Osteoblast (primary cell): Measurements from ENCODE around the gene NPAS3. TPM values are rescaled to one million over a fixed set of nuclear protein-coding genes. Genes with fewer than 3 reads are reported as not detected.

ENCODE experiments used
- DNase-seq: peaks from one replicate; pipeline ENCODE4 v3.0.0; 2011; ENCODE audit warnings: low spot score, mixed read lengths; ENCODE audit not compliant: insufficient read length; ENCODE audit errors: missing footprints
- H2AFZ ChIP-seq: 2 replicates; pipeline ENCODE4 v1.6.0; 2011; ENCODE audit warnings: mild to moderate bottlenecking, low read length
- H3K27ac ChIP-seq: 2 replicates; pipeline ENCODE4 v1.5.1; 2011; ENCODE audit warnings: mild to moderate bottlenecking, low read depth, low read length, moderate library complexity
- H3K27me3 ChIP-seq: 2 replicates; pipeline ENCODE4 v1.6.0; 2012; ENCODE audit warnings: mild to moderate bottlenecking, control low read depth, inconsistent platforms, low read length, moderate library complexity; ENCODE audit not compliant: insufficient read depth
- H3K36me3 ChIP-seq: 2 replicates; pipeline ENCODE4 v1.5.1; 2011; ENCODE audit warnings: mild to moderate bottlenecking, low read length, control low read depth, moderate library complexity; ENCODE audit not compliant: insufficient read depth
- H3K4me1 ChIP-seq: 2 replicates; pipeline ENCODE4 v1.5.1; 2011; ENCODE audit warnings: mild to moderate bottlenecking, low read length, control low read depth, moderate library complexity; ENCODE audit not compliant: insufficient read depth
- H3K4me2 ChIP-seq: 2 replicates; pipeline ENCODE4 v1.6.0; 2011; ENCODE audit warnings: mild to moderate bottlenecking, low read length; ENCODE audit not compliant: insufficient read depth
- H3K4me3 ChIP-seq: fragments of 200-600 bp; sonication (generic); 3 replicates; pipeline ENCODE4 v1.5.1; 2012; ENCODE audit warnings: mild to moderate bottlenecking, low read length, inconsistent platforms; ENCODE audit not compliant: insufficient read depth
- H3K79me2 ChIP-seq: 2 replicates; pipeline ENCODE4 v1.6.0; 2012; ENCODE audit warnings: mild to moderate bottlenecking, low read length, control low read depth, inconsistent platforms; ENCODE audit not compliant: insufficient read depth
- H3K9me3 ChIP-seq: 2 replicates; pipeline ENCODE4 v1.5.1; 2011; ENCODE audit warnings: low read depth, low read length, control low read depth
- H4K20me1 ChIP-seq: 2 replicates; pipeline ENCODE4 v1.6.0; 2012; ENCODE audit warnings: mild to moderate bottlenecking, low read length, control low read depth; ENCODE audit not compliant: insufficient read depth
- total RNA-seq: library from RNA; depleted of rRNA; stranded (reverse); fragments of >200 nt; gene quantifications from 2 replicates; pipeline ENCODE4 v1.2.3, GENCODE V29; 2012
- TF ChIP-seq, protein P1 (sequence below): IDR thresholded peaks from 2 replicates; pipeline ENCODE4 v1.5.1; 2011; ENCODE audit warnings: mild to moderate bottlenecking, low read depth, low read length, moderate library complexity; ENCODE audit errors: extremely low read depth

The NPAS3 gene
- total RNA-seq, result 0.59 and 0.72 TPM in 2 replicates

DNA sequence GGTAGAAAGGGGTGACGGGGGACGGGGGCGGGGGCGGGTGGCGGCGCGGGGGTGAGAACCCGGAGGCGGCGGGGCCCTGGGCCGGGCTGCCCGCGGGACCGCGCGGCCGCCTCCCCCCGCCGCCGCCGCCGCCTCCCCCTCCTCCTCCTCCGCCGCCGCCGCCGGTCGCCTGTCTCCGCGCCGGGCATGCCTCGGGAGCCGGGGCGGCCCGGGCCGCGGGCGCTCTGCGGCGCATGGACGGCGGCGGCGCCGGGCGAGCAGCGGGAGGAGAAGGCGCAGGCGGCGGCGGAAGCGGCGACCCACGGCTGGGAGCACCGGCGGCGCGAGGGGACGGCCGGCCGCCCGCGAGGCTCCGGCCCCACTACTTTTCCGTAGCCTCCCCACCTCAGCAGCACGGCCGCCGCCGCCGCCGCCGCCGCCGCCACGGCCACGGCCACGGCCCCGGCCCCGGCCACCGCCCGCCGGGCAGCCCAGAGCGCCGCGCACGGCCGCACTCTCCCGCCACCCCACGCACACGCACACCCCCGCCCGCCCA, at the start of gene NPAS3:
Gene NPAS3 (plus strand): TSS at position 161 of the 535 bp plus-strand sequence.
- Histone ChIP-seq H3K36me3 (no peaks in the 10 kb centered on the region), H3K4me2 (peak within 1 kb of the TSS; percentile 71), H4K20me1 (no peaks in the 10 kb centered on the region), H3K4me3 (peak within 1 kb of the TSS; percentile 71), H3K9me3 (no peaks in the 10 kb centered on the region), H3K4me1 (no peaks in the 10 kb centered on the region), H2AFZ (peak within 1 kb of the TSS; percentile 74), H3K27me3 (peaks cover 45% of the 10 kb centered on the region), H3K79me2 (no peaks in the 10 kb centered on the region), H3K27ac (no peak within 1 kb of the TSS)
- DNase-seq, result peak; percentile 85
- TF ChIP-seq, protein P1, sequence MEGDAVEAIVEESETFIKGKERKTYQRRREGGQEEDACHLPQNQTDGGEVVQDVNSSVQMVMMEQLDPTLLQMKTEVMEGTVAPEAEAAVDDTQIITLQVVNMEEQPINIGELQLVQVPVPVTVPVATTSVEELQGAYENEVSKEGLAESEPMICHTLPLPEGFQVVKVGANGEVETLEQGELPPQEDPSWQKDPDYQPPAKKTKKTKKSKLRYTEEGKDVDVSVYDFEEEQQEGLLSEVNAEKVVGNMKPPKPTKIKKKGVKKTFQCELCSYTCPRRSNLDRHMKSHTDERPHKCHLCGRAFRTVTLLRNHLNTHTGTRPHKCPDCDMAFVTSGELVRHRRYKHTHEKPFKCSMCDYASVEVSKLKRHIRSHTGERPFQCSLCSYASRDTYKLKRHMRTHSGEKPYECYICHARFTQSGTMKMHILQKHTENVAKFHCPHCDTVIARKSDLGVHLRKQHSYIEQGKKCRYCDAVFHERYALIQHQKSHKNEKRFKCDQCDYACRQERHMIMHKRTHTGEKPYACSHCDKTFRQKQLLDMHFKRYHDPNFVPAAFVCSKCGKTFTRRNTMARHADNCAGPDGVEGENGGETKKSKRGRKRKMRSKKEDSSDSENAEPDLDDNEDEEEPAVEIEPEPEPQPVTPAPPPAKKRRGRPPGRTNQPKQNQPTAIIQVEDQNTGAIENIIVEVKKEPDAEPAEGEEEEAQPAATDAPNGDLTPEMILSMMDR, result no peak

DNA sequence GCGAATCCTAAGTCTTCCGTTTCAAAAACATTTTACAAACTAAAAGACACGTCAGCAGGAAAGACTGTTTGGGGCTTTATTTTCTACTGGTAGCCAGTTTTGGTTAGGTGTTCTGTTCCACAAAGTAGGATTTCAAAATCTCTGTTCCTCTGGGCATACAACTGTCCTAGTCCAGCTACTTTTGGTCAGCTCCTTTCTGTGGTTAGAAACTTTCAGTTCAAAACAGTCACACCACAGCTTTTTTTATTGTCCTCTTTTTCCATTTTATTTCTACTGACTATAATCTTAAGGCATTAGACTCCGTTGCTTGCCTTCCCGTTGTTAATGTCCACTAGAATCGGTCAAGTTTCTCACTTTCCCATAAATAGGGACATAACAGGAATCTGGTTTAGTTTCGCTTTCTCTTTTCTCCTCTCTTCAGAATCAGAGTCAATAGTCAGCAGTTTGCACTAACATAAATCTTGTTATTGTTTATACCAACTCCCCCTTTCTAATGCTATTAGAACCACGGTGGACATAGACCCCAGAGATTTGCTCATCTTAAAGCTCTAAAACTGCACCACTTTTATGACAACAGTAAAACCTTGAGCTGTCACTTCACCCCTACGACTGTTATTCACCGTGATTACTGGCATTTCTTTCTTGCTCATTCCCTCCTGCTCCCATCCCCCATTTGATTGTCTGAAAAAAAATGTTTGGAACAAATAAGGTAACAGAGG, 41.5 kb upstream of the NPAS3 start:
- Histone ChIP-seq H3K9me3 (no peaks in the 10 kb centered on the region), H3K36me3 (no peaks in the 10 kb centered on the region), H2AFZ (peak overlapping the region; percentile 93), H3K4me1 (peaks cover 7% of the 10 kb centered on the region), H3K4me3 (peak overlapping the region; percentile 72), H4K20me1 (no peaks in the 10 kb centered on the region), H3K4me2 (peak overlapping the region; percentile 80), H3K79me2 (no peaks in the 10 kb centered on the region), H3K27me3 (peaks cover under 1% of the 10 kb centered on the region), H3K27ac (peak overlapping the region; percentile 30)
- TF ChIP-seq, protein P1, result no peak
- DNase-seq, result no peak

DNA sequence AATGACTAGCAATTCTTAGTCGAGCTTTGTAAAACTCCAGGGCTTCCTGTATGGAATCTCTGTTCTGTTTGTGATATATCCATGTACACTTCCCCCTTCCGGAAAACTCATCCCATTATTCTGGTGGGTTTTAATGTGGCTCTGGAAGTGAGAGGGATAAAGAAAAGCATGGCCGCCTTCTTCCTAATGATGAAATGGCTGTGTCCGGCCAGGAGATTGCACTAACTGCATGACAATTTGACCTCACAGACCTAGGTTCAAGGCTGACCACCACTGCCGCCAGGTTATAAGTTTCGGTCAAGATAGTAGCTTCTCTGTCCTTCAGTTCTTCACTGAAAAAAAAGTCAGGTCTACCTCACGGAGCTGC, 41.0 kb upstream of the NPAS3 start:
- no peaks in the 10 kb centered on the region for H3K36me3 ChIP-seq
- H4K20me1 ChIP-seq, result no peaks in the 10 kb centered on the region
- no peak overlapping the region for H3K27ac ChIP-seq
- H3K9me3 ChIP-seq, result no peaks in the 10 kb centered on the region
- peaks cover 7% of the 10 kb centered on the region for H3K4me1 ChIP-seq
- peak overlapping the region; percentile 80 for H3K4me2 ChIP-seq
- no peaks in the 10 kb centered on the region for H3K27me3 ChIP-seq
- H3K79me2 ChIP-seq, result no peaks in the 10 kb centered on the region
- peak overlapping the region; percentile 72 for H3K4me3 ChIP-seq
- peak overlapping the region; percentile 93 for H2AFZ ChIP-seq
- no peak for DNase-seq
- TF ChIP-seq, protein P1, result no peak

DNA sequence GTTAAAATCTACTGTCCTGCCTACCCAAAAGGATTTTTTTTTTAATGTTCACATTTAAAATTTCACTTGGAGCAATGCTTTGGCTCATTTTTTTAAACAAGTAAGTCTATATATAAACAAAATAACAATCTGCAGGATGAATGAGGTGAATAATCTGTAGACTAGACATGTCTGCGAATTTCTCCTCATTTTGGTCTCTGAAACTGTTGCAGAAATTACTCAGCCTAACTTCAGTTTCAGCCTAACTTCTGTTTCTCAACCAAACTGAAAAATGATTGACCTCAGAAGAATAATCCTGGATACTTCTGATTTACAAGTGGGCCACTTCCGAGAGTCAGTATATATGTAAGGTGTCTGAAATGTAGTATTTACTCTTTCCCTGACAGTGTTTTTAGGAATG, 39.8 kb upstream of the NPAS3 start:
- no peaks in the 10 kb centered on the region for H4K20me1 ChIP-seq
- no peaks in the 10 kb centered on the region for H3K9me3 ChIP-seq
- H3K27ac ChIP-seq, result no peak overlapping the region
- H3K4me1 ChIP-seq, result peaks cover 7% of the 10 kb centered on the region
- TF ChIP-seq, protein P1, result no peak
- H3K4me3 ChIP-seq, result no peak overlapping the region
- DNase-seq, result no peak
- no peak overlapping the region for H3K4me2 ChIP-seq
- no peaks in the 10 kb centered on the region for H3K79me2 ChIP-seq
- no peaks in the 10 kb centered on the region for H3K36me3 ChIP-seq
- H3K27me3 ChIP-seq, result no peaks in the 10 kb centered on the region
- peak overlapping the region; percentile 3 for H2AFZ ChIP-seq
